HL-60 (cell line): ENCODE results near the gene PGAM2.
A peak's percentile ranks its signal among the peaks of the same experiment; 100 is the strongest.

ENCODE experiments used
- DNase-seq, 2 experiments: peaks; one replicate each; pipeline ENCODE4 v3.0.0-alpha.2; 2010 to 2020; ENCODE audit warnings: low read depth in 1 of 2, low spot score in 1 of 2
- H3K27ac ChIP-seq: fragments of 250-450 bp; sonication (Bioruptor Pico); replicated peaks from 2 replicates; pipeline ENCODE4 v1.5.1; 2020; ENCODE audit warnings: mild to moderate bottlenecking, moderate library complexity
- H3K27me3 ChIP-seq: fragments of 250-450 bp; sonication (Bioruptor Pico); 2 replicates; pipeline ENCODE4 v1.5.1; 2021; ENCODE audit warnings: mild to moderate bottlenecking, moderate library complexity; ENCODE audit not compliant: insufficient read depth, poor library complexity, severe bottlenecking
- H3K4me3 ChIP-seq: replicated peaks from 2 replicates; pipeline ENCODE4 v1.5.1; 2011; ENCODE audit warnings: mild to moderate bottlenecking, control low read depth, low read length; ENCODE audit not compliant: insufficient read depth
- GABPA ChIP-seq: IDR thresholded peaks from 2 replicates; pipeline ENCODE4 v1.6.1; 2012; ENCODE audit warnings: low read depth
- POLR2AphosphoS5 ChIP-seq: IDR thresholded peaks from 2 replicates; pipeline ENCODE4 v1.6.1; 2012; ENCODE audit warnings: low read depth
- SPI1 ChIP-seq: IDR thresholded peaks from 2 replicates; pipeline ENCODE4 v1.6.1; 2012; ENCODE audit warnings: low read depth, mild to moderate bottlenecking, borderline replicate concordance
- TF ChIP-seq, protein P1 (sequence below): IDR thresholded peaks from 2 replicates; pipeline ENCODE4 v1.6.1; 2012; ENCODE audit warnings: low read depth; ENCODE audit not compliant: insufficient replicate concordance
- TF ChIP-seq, protein P2 (sequence below): IDR thresholded peaks from one replicate; pipeline ENCODE4 v1.5.1; 2011; ENCODE audit warnings: low read length, control low read depth, inconsistent platforms; ENCODE audit not compliant: insufficient read depth

Gene PGAM2

GRCh38 chr7:44066111-44066460 lies 719 bp upstream of the PGAM2 start:
- DNase-seq = no peak
- Histone ChIP-seq H3K4me3 (no peak overlapping the region), H3K27ac (no peak overlapping the region), H3K27me3 (no peaks in the 10 kb centered on the region)
- no peak for TF ChIP-seq POLR2AphosphoS5
- no peak for TF ChIP-seq SPI1
- TF ChIP-seq, protein P1, sequence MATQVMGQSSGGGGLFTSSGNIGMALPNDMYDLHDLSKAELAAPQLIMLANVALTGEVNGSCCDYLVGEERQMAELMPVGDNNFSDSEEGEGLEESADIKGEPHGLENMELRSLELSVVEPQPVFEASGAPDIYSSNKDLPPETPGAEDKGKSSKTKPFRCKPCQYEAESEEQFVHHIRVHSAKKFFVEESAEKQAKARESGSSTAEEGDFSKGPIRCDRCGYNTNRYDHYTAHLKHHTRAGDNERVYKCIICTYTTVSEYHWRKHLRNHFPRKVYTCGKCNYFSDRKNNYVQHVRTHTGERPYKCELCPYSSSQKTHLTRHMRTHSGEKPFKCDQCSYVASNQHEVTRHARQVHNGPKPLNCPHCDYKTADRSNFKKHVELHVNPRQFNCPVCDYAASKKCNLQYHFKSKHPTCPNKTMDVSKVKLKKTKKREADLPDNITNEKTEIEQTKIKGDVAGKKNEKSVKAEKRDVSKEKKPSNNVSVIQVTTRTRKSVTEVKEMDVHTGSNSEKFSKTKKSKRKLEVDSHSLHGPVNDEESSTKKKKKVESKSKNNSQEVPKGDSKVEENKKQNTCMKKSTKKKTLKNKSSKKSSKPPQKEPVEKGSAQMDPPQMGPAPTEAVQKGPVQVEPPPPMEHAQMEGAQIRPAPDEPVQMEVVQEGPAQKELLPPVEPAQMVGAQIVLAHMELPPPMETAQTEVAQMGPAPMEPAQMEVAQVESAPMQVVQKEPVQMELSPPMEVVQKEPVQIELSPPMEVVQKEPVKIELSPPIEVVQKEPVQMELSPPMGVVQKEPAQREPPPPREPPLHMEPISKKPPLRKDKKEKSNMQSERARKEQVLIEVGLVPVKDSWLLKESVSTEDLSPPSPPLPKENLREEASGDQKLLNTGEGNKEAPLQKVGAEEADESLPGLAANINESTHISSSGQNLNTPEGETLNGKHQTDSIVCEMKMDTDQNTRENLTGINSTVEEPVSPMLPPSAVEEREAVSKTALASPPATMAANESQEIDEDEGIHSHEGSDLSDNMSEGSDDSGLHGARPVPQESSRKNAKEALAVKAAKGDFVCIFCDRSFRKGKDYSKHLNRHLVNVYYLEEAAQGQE = no peak

DNA sequence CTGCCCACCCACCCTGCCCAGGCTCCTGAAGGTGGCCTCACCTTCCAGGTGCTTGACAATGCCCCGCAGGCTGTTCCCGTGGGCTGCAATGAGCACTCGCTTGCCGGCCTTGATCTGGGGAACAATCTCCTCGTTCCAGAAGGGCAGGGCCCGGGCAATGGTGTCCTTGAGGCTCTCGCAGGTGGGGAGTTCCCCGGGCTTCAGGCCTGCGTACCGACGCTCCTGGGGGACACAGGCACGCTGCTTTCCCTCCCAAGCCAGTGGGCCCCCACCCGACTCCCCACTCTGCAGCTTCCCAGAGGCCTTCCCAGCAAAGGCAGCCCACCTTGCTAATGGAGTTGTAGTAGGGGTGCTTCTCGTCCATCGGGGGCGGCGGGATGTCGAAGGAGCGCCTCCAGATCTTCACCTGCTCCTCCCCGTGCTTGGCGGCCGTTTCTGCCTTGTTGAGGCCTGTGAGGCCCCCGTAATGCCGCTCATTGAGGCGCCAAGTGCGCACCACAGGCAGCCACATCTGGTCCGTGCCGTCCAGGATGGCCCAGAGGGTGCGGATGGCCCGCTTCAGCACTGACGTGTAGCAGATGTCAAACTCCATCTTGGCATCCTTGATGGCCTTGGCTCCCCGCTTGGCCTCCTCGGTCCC lies 456 bp downstream of the PGAM2 start:
- Histone ChIP-seq H3K27me3 (no peaks in the 10 kb centered on the region), H3K27ac (no peak overlapping the region), H3K4me3 (no peak overlapping the region)
- no peak for TF ChIP-seq GABPA
- TF ChIP-seq, protein P2, sequence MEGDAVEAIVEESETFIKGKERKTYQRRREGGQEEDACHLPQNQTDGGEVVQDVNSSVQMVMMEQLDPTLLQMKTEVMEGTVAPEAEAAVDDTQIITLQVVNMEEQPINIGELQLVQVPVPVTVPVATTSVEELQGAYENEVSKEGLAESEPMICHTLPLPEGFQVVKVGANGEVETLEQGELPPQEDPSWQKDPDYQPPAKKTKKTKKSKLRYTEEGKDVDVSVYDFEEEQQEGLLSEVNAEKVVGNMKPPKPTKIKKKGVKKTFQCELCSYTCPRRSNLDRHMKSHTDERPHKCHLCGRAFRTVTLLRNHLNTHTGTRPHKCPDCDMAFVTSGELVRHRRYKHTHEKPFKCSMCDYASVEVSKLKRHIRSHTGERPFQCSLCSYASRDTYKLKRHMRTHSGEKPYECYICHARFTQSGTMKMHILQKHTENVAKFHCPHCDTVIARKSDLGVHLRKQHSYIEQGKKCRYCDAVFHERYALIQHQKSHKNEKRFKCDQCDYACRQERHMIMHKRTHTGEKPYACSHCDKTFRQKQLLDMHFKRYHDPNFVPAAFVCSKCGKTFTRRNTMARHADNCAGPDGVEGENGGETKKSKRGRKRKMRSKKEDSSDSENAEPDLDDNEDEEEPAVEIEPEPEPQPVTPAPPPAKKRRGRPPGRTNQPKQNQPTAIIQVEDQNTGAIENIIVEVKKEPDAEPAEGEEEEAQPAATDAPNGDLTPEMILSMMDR = no peak
- TF ChIP-seq, protein P1 = no peak
- no peak for TF ChIP-seq SPI1
- TF ChIP-seq POLR2AphosphoS5 = no peak; the same call in 1 of the 2 replicates
- no peak for DNase-seq

DNA sequence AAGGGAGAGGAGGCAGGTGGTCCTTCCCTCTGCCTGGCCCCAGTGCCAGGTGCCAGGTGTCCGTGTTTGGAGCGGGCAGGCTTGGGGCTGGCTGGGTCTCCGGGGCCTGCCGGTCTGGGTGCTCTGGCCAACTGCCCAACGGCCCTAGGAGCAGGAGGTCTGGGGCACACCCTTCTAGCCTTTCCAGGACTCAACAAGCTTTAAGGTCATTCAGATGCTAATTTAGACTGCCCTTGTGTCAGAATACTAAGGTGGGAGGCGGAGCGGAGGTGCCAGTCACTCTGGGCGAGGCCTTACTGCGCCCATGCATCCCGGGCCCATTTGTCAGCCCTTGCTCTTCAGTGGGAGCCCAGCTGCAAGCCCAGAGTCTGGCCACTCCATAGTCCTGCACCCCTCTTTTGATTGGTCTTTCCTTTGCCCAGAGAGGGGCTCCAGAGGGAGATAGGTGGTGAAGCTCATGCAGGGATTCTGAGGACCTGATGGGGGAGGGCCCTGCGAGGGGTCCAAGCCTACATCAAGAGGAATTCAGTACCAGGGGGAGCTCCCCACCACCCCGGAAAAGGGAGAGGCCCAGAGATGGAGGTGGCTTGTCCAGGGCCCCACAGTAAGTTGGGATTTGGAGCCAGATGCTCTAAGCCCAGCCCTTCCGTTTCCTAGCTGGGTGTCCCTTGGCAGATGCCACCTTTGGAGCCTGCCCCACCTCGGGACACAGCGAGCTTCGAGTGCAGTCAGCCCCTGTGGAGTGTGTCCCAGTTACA lies 1.3 kb downstream of the PGAM2 start:
- TF ChIP-seq POLR2AphosphoS5 = 0 out of 2 replicates have a peak, but pooled peaks have one; percentile 22
- no peak for TF ChIP-seq SPI1
- TF ChIP-seq, protein P1 = peak; percentile 47
- no peak overlapping the region for H3K4me3 ChIP-seq
- no peaks in the 10 kb centered on the region for H3K27me3 ChIP-seq
- no peak overlapping the region for H3K27ac ChIP-seq
- no peak for DNase-seq

GRCh38 chr7:44063547-44063893 lies 1.8 kb downstream of the PGAM2 start:
- Histone ChIP-seq H3K4me3 (no peak overlapping the region), H3K27ac (no peak overlapping the region), H3K27me3 (no peaks in the 10 kb centered on the region)
- DNase-seq = no peak
- TF ChIP-seq, protein P2 = no peak
- TF ChIP-seq GABPA (no peak), SPI1 (no peak), POLR2AphosphoS5 (no peak)
- TF ChIP-seq, protein P1 = no peak
